ENCODE data around the gene IPP.

GRCh38 chr1:45722809-45723208 lies 27.6 kb downstream of the IPP start:
- no peak for TF ChIP-seq POLR2A (IDR thresholded peaks at IDR 0.05)
- TF ChIP-seq, protein P1, sequence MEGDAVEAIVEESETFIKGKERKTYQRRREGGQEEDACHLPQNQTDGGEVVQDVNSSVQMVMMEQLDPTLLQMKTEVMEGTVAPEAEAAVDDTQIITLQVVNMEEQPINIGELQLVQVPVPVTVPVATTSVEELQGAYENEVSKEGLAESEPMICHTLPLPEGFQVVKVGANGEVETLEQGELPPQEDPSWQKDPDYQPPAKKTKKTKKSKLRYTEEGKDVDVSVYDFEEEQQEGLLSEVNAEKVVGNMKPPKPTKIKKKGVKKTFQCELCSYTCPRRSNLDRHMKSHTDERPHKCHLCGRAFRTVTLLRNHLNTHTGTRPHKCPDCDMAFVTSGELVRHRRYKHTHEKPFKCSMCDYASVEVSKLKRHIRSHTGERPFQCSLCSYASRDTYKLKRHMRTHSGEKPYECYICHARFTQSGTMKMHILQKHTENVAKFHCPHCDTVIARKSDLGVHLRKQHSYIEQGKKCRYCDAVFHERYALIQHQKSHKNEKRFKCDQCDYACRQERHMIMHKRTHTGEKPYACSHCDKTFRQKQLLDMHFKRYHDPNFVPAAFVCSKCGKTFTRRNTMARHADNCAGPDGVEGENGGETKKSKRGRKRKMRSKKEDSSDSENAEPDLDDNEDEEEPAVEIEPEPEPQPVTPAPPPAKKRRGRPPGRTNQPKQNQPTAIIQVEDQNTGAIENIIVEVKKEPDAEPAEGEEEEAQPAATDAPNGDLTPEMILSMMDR (IDR thresholded peaks at IDR 0.05): no peak
